ENCODE results near the gene CCL1.

Gene CCL1

GRCh38 chr17:34377078-34377823, 14.2 kb upstream of the CCL1 start:
- H3K4me3 ChIP-seq (ENCODE audit: low read length), result no peak overlapping the region
- DNase-seq (ENCODE audit: low read depth), result no peak
- TF ChIP-seq, protein P1, sequence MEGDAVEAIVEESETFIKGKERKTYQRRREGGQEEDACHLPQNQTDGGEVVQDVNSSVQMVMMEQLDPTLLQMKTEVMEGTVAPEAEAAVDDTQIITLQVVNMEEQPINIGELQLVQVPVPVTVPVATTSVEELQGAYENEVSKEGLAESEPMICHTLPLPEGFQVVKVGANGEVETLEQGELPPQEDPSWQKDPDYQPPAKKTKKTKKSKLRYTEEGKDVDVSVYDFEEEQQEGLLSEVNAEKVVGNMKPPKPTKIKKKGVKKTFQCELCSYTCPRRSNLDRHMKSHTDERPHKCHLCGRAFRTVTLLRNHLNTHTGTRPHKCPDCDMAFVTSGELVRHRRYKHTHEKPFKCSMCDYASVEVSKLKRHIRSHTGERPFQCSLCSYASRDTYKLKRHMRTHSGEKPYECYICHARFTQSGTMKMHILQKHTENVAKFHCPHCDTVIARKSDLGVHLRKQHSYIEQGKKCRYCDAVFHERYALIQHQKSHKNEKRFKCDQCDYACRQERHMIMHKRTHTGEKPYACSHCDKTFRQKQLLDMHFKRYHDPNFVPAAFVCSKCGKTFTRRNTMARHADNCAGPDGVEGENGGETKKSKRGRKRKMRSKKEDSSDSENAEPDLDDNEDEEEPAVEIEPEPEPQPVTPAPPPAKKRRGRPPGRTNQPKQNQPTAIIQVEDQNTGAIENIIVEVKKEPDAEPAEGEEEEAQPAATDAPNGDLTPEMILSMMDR (conservative IDR thresholded peaks at IDR 0.05; ENCODE audit: low read depth, low read length), result no peak

GRCh38 chr17:34375426-34375997, 12.5 kb upstream of the CCL1 start:
- no peak for DNase-seq (ENCODE audit: low read depth)
- TF ChIP-seq, protein P1 (conservative IDR thresholded peaks at IDR 0.05; ENCODE audit: low read depth, low read length), result no peak
- no peak overlapping the region for H3K4me3 ChIP-seq (ENCODE audit: low read length)

DNA sequence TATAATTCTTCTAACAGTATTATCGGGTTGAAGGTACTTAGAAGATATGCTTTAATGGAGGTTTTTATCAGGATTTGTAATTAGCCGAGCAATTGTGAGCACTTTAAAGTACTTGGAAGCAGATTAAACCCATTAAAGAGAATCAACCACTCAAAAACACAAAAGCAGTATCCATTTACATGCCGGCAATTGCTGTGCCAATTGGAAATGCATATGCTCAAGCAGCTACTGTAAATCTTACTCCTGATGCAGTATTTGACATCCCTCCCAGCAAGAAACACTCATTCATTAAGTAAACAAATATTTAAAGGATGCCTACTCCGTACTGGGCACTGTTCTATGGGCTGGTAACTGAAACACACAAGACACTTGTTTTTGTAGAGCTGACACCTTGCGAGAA, 11.4 kb upstream of the CCL1 start:
- TF ChIP-seq, protein P1 (conservative IDR thresholded peaks at IDR 0.05; ENCODE audit: low read depth, low read length), result no peak
- DNase-seq (ENCODE audit: low read depth), result no peak
- no peak overlapping the region for H3K4me3 ChIP-seq (ENCODE audit: low read length)

DNA sequence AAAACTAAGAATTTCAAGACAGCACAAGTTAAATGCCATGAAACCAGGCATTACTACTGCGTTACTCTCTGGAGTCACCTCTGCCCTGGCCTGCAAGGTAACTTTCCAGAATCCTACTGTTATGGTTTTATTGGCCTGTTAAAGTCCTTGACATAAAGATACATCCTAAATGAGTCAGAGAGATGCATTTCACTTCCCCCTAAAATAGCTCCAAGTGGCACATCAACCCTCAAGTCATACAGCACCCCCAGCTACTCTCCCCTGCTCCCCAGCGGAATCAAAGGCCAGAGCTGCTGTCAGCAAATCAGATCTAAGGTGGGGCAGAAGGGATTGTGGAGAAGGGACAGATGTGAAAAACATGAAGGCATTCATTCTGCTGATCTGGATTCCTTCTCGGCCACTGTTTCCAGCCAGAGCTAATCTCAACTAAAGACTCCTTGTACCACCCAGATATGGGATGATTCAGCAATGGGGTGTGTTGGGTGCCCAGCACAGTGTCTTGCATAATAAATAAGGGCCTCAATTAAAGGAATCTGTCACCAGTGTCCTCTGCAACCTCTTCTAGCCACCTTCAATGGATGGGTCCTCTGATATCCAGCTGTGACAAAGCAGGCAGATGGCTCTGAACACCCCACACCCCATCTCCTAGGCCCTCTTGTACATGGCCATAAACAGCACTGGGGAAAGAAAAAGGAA, 8.5 kb upstream of the CCL1 start:
- no peak for DNase-seq (ENCODE audit: low read depth)
- H3K4me3 ChIP-seq (ENCODE audit: low read length), result no peak overlapping the region
- TF ChIP-seq, protein P1 (conservative IDR thresholded peaks at IDR 0.05; ENCODE audit: low read depth, low read length), result no peak

DNA sequence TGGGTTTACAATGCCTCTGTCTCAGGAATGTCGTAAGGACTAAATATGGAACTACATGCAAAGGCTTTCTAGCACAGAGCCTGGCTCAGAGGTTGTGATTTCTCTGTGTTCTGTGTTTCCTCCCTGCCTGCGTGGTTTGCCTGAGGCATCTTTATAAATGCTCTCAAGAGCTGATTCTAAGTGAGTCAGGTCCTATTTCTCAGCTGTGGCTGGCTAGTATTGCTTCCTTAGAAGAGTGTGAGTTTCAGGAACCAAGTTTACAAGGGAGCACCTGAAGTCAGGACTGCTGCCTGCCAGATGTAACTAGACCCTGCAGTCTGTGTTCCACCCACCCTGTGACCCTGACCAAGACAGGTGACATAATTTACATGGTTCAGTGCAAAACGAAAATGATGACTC, 8.0 kb upstream of the CCL1 start:
- no peak for DNase-seq (ENCODE audit: low read depth)
- TF ChIP-seq, protein P1 (conservative IDR thresholded peaks at IDR 0.05; ENCODE audit: low read depth, low read length), result no peak
- no peak overlapping the region for H3K4me3 ChIP-seq (ENCODE audit: low read length)

DNA sequence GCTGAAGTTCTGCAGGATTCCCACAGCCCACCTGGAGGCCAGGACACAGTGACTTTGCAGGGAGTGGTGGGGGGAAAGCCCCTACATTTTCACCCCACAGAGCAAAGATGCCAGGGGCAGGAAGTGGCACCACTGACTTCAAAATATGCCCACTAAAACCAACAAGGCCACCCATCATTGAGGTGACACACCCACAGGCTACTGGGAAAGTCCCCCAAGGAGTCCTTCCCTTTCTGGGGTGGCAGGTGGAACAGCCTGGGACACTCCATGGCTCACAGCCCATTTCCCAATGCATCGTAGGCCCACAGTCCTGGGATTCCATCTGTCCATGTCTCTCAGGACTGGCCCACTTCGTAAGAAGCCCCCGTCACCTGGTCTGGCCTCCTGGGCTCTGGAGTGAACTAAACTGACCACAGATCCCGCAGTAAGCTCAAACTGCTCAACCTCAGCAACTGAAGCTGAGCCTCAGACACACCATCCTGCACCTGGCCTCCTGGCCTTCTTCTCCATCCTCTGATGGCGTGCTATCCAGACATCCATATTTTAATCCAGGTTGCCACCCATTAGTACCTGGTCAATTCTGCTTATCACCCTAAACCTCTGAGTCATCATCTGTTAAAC, 7.5 kb upstream of the CCL1 start:
- DNase-seq (ENCODE audit: low read depth), result no peak
- H3K4me3 ChIP-seq (ENCODE audit: low read length), result no peak overlapping the region
- TF ChIP-seq, protein P1 (conservative IDR thresholded peaks at IDR 0.05; ENCODE audit: low read depth, low read length), result no peak
